ENCODE results near the gene ANO4.

GRCh38 chr12:100789146-100789545 lies 5.4 kb upstream of the ANO4 start:
- TF ChIP-seq GABPA (IDR thresholded peaks at IDR 0.05; ENCODE audit: low read depth) (no peak), CTCF (IDR thresholded peaks at IDR 0.05; ENCODE audit: insufficient read depth, low read length) (no peak), POLR2AphosphoS5 (IDR thresholded peaks at IDR 0.05; ENCODE audit: low read depth) (no peak)

Measured in HL-60 (cell line).